Purkinje cell (primary cell): Measurements from ENCODE around the gene GMPPB. TPM values are rescaled to one million over a fixed set of nuclear protein-coding genes. Genes with fewer than 3 reads are reported as not detected.

Source experiments
- polyA plus RNA-seq: library from polyadenylated mRNA; unstranded; fragments of >200 nt; fragmentation: Nextera tagmentation; gene quantifications from 2 replicates; pipeline ENCODE4 v1.2.1, GENCODE V29; 2014

The GMPPB gene
- polyA plus RNA-seq, result 3.7 and 6.0 TPM in 2 replicates

DNA sequence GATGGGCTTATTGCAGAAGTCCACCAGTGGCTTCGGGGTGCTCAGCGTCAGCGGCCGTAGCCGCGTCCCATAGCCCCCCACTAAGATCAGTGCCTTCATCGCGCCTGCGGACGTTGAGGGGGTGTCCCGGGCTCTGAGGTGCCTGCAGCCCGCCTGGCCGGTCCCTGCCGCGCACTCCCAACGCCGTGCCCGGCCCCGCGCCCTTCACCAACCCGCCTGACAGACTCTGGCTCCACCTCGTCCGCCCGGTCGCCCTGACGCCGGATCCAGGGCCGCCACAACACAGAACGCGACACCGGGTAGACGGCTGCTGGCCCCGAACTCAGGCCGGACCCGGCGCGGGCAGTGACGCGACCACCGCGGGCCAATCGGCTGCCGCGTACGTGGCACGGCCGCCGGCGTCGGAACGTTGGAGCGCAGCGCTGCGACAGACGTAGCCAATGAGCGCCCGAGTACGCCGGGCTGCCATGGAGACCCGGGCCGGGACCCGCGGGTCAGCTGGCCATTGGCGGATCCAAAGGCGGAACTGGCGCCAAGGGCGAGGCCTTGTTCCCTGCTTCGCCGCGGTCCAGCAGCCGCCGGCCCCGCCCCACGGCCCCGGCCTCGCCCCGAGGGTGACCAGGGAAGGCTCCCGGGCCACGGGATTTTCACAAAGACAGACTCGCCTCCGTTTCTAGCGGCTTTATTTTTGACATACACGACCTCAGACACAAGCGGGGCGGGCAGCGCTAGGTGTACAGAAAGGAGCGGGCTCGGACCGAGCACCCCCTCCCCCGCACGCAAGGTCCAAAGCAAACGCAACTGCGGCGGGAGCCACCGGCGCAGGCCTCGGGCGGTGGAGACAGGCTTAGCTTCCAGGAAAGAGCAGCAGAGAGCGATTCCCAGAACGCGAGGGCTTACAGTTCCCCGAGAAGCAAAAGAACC, at the start of gene GMPPB:
GMPPB (minus strand) TSS at position 324 of the 924 bp plus-strand sequence; CDS start at position 99, 225 bp downstream.

DNA sequence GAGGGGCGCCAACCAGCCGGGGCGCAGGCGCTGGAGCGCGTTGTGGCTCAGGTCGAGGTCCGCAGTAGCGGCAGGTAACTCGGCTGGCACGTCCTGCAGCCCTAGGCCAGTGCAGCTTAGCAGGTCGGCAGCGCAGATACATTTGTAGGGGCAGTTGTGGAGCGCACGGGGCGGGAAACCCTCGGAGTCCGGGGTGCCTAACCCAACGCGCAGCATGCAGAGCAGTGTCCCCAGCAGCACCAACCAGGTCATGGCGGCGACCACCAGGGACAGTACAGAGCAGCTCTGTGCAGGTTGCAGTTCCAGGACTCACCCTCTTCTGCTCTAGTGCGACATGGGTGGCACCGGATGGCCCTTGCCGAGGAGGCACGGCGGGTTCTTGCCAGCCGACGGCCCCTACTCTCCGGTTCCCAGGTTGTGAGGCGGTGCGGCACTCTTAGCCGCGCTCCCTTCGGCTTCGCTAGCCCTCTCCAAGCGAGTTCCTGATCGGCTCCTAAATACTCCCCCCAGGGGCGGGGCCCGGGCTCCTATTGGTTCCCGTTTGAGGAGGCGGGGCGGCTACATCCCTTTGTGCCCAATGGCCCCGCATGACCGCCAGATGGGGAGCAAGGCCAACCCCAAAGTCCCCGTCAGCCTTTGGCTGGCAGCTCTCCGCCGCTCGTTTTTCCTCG, 4.4 kb downstream of the GMPPB start, which contains the start of gene AMIGO3:
AMIGO3 (minus strand) TSS at position 471 of the 671 bp plus-strand sequence; CDS start at position 252, 219 bp downstream.

DNA sequence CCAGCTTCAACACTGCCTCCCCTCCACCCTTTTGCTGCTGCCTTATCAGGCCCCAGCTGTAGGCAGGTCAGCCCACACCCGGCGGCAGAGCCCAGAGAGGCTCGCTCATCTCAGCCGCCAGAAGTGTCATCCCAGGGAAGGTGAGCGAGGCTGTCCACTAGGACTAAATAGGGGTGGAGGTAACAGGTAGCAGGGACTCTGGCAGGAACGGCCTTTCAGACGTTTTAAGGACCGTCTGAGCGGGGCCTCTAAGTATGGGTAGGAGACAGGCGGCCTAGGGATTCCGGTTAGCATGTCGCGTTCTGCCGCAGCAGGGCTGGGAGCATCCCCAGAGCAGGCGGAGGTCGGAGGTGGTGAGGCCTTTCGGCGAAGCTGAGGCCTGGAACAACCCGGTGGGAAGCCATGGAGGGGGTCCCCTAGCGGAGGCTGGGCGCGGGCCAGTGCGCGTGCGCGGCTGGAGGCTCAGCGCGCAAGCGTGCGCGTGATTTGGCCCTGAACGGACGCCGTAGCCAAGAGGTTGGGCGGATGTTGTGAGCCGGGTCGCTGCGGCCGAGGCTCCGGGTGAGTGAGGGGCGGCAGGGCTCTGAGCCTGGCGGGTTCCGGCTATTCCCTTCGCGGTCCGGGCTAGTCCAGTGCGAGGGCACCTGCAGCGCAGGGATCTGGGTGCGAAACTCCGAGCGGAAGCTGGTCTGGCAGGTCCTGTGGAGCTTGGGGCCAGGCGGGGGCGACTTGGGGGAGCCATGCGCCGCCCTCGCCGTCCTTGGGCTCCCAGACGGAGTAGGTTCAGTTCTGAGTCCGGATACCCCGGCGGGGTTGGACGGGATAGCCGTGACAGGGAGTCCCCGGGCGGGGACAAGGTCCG, 34.5 kb downstream of the GMPPB start, which contains the start of the genes MST1 and RNF123:
MST1 (minus strand) TSS at position 429 of the 862 bp plus-strand sequence. CDS start 783 bp downstream, outside the sequence.
RNF123 (plus strand) TSS at position 512 of the 862 bp plus-strand sequence. CDS start 1,609 bp downstream, outside the sequence.

DNA sequence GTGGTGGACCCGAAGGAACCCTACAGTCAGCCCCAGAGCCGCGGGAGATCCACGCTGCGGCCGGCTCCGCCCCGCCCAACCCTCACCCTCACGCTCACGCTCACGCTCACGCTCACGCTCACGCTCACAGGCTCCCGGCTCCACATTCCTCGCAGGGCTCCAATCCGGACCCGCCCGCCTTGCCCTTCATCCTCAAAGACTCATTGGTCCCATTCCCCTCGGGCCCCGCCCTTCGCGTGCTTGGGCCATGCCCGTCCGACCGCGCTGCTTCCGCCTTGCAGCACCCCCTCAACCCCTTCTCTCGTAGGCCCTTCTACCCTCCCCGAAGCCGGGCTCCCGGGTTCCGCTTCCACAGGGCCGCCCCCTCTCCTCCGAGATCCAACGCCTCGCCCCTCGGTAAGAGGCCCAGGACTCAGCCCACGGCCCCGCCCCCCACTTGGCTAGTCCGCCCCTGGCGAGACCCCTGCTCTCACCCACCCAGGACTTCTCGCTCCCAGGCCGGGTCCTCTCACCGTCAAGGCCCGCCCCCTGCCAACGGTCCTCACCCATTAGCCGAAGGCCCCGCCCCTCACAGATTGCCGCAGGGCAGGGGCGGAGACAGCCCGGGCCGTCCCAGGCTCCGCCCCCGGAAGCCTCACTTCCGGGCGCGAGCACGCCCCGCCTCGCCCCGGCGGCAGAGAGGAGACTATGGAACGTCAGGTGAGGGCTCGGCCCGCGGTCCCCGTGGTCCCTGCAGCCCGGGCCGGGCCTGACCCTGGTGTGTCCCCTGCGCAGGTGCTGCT, 49.8 kb downstream of the GMPPB start, which contains the start of gene APEH:
APEH (plus strand) TSS at position 637 of the 782 bp plus-strand sequence; CDS start at position 688, 51 bp downstream.

Other genes with a start within 250 kb of the GMPPB start
- 1.5 and 4.4 TPM in 2 replicates for gene BSN, start 169.5 kb downstream of the GMPPB start, polyA plus RNA-seq
- 78.1 and 87.5 TPM in 2 replicates for gene APEH, start 49.6 kb downstream of the GMPPB start, polyA plus RNA-seq
- 0.52 and 1.3 TPM in 2 replicates for gene MST1, start 34.5 kb downstream of the GMPPB start, polyA plus RNA-seq
- gene RNF123, start 34.4 kb downstream of the GMPPB start, polyA plus RNA-seq, result 23.9 and 24.0 TPM in 2 replicates
- not detected in 2 replicates for gene AMIGO3, start 4.3 kb downstream of the GMPPB start, polyA plus RNA-seq
- gene IP6K1, start 62.6 kb upstream of the GMPPB start, polyA plus RNA-seq, result 2.9 and 3.6 TPM in 2 replicates
- gene CDHR4, start 75.9 kb upstream of the GMPPB start, polyA plus RNA-seq, result not detected in 2 replicates
- not detected in 2 replicates for gene INKA1, start 79.3 kb upstream of the GMPPB start, polyA plus RNA-seq
- 0.52 TPM in 1 of 2 replicates, not detected in the other for gene UBA7, start 90.0 kb upstream of the GMPPB start, polyA plus RNA-seq
- 0.78 and 4.3 TPM in 2 replicates for gene TRAIP, start 132.6 kb upstream of the GMPPB start, polyA plus RNA-seq
- gene CAMKV, start 146.0 kb upstream of the GMPPB start, polyA plus RNA-seq, result 0.11 and 22.0 TPM in 2 replicates
- not detected in 2 replicates for gene MST1R, start 179.9 kb upstream of the GMPPB start, polyA plus RNA-seq
- 4.6 and 6.7 TPM in 2 replicates for gene MON1A, start 205.9 kb upstream of the GMPPB start, polyA plus RNA-seq
- 22.6 and 31.8 TPM in 2 replicates for gene RBM6, start 216.2 kb upstream of the GMPPB start, polyA plus RNA-seq